ENCODE measurements around the gene TNPO2.

DNA sequence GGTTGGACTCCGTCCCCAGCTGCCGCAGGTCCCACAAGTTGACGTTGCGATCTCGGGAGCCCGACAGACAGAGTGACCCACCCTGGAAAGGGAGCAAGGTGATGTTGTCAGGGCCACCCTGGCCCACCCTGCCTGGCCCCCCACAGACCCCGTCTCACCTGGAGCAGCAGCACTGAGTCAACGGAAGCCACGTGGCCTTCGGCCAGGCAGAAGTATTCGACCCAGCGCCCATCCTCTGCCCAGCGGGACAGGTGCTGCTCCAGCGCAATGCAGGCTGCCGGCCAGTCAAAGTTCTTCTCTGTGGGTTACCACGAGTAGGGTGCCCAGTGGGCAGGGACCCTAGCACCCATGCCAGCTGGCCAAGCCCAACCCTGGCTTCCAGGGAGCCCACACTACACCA lies 29.1 kb downstream of the TNPO2 start:
- no peak for TF ChIP-seq EZH2 (IDR thresholded peaks at IDR 0.05; ENCODE audit: insufficient read depth, poor library complexity, severe bottlenecking)
- no peak for TF ChIP-seq EZH2phosphoT487 (IDR thresholded peaks at IDR 0.05; ENCODE audit: insufficient read depth, low read depth)

Measured in GM23248 (cell line).